MG63 (cell line): Measurements from ENCODE around the gene ZNF462. TPM values are rescaled to one million over a fixed set of nuclear protein-coding genes. Genes with fewer than 3 reads are reported as not detected.

ENCODE experiments used
- DNase-seq: peaks from one replicate; pipeline ENCODE4 v3.0.0-alpha.2; 2020
- H3K27me3 ChIP-seq: fragments of 250-450 bp; sonication (Bioruptor Pico); 2 replicates; pipeline ENCODE4 v1.5.1; 2020; ENCODE audit warnings: mild to moderate bottlenecking, moderate library complexity
- H3K36me3 ChIP-seq: fragments of 250-450 bp; sonication (Bioruptor Pico); 2 replicates; pipeline ENCODE4 v1.5.1; 2020; ENCODE audit warnings: mild to moderate bottlenecking, moderate library complexity
- H3K4me3 ChIP-seq: fragments of 250-450 bp; sonication (Bioruptor Pico); 2 replicates; pipeline ENCODE4 v1.5.1; 2020; ENCODE audit warnings: mild to moderate bottlenecking, moderate library complexity
- H3K9me3 ChIP-seq: fragments of 250-450 bp; sonication (Bioruptor Pico); 2 replicates; pipeline ENCODE4 v1.5.1; 2020; ENCODE audit warnings: mild to moderate bottlenecking, moderate library complexity
- total RNA-seq: library from RNA; depleted of rRNA; stranded (reverse); fragments of >200 nt; shearing (Covaris generic); gene quantifications from 2 replicates; pipeline ENCODE4 v1.2.3, GENCODE V29; 2014; ENCODE audit warnings: low replicate concordance

Gene ZNF462
- total RNA-seq, 1 experiment from 2014 or later: 6.8 TPM

GRCh38 chr9:106877345-106877744, 14.4 kb downstream of the ZNF462 start:
- Histone ChIP-seq H3K36me3 (no peaks in the 10 kb centered on the region), H3K27me3 (no peaks in the 10 kb centered on the region), H3K9me3 (no peaks in the 10 kb centered on the region), H3K4me3 (no peak overlapping the region)
- no peak for DNase-seq

DNA sequence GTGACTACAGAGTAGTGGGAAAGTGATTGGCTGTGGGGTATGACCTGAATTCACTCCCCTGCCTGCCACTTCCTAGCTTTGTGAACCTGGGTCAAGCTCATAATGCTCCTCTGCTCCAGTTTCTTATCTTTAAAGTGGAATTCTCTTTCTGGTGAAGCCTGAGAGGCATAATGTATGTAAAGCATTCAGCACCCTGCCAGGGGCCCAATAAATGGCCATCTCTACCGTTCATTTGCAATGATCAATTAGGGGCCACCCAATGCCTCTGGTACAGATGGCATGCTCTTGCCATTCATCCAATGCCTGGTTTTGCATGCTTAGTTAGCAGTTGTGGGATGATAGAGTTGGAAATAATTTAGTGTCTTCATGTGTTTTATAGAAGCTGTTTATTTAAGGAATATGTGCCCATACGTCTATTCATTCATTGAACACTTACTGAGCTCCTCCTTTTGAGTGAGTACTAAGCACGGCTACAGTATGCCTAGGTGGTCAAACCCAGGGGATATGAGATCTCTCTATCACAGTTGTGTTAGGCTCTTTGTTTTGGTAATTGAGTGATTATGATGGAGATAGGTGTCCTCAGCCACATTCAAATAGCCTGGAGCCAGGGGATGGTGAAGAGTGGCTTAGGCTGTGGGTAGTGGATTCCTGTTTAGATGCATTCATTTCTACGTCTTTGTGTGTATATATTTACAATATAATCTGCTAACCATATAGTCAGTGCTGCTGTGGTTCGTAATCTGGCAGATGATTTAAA, 15.3 kb downstream of the ZNF462 start:
- H3K36me3 ChIP-seq: no peaks in the 10 kb centered on the region
- H3K9me3 ChIP-seq: no peaks in the 10 kb centered on the region
- no peaks in the 10 kb centered on the region for H3K27me3 ChIP-seq
- no peak for DNase-seq
- no peak overlapping the region for H3K4me3 ChIP-seq

- Histone ChIP-seq H3K27me3 (no peaks in the 10 kb centered on the region), H3K36me3 (no peaks in the 10 kb centered on the region), H3K4me3 (no peak overlapping the region)
Measured at GRCh38 chr9:106878934-106879333, 16.0 kb downstream of the ZNF462 start.

GRCh38 chr9:106879439-106879882, 16.5 kb downstream of the ZNF462 start:
- Histone ChIP-seq H3K9me3 (no peaks in the 10 kb centered on the region), H3K4me3 (no peak overlapping the region), H3K36me3 (no peaks in the 10 kb centered on the region), H3K27me3 (no peaks in the 10 kb centered on the region)
- DNase-seq: no peak

More at GRCh38 chr9:106878934-106879333, 16.0 kb downstream of the ZNF462 start:
- no peaks in the 10 kb centered on the region for H3K9me3 ChIP-seq
- peak; percentile 94 for DNase-seq

- Histone ChIP-seq H3K9me3 (no peaks in the 10 kb centered on the region), H3K36me3 (no peaks in the 10 kb centered on the region), H3K4me3 (no peak overlapping the region), H3K27me3 (no peaks in the 10 kb centered on the region)
- DNase-seq: no peak
Measured at GRCh38 chr9:106880081-106880480, 17.1 kb downstream of the ZNF462 start.

- DNase-seq: peak; percentile 87
- Histone ChIP-seq H3K36me3 (no peaks in the 10 kb centered on the region), H3K4me3 (no peak overlapping the region), H3K27me3 (no peaks in the 10 kb centered on the region), H3K9me3 (no peaks in the 10 kb centered on the region)
Measured at GRCh38 chr9:106880863-106881262, 17.9 kb downstream of the ZNF462 start.

- no peaks in the 10 kb centered on the region; the same call in 1 of the 2 replicates for H3K36me3 ChIP-seq
- no peak overlapping the region for H3K4me3 ChIP-seq
- no peaks in the 10 kb centered on the region for H3K27me3 ChIP-seq
- no peaks in the 10 kb centered on the region for H3K9me3 ChIP-seq
- no peak for DNase-seq
Measured at GRCh38 chr9:106883030-106883429, 20.1 kb downstream of the ZNF462 start.

DNA sequence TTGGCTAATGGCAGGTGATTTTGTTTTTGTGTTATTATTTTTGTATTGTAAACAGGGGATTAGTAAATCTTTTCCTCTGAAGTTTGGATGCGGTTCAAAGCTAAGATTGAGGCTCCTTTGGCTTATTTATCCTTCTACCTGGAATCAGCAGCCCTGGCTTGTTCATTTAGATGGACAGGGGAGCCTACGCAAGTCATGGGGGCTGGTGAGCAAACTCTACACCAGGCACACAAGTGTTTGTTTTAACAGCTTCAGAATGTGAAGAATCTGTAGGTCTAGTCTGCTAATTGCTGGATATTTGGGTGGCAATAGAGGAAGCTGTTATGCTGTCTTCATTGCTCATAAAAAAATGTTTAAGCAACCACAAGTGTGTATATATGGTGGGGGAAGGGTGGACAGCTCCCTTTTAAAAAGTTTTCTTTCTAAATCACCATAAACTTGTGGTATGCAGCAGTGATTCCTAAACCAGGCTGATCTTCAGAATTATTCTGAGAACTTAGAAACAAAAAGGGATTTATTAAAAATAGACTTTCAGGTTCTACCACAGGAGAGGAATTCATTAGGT, 20.7 kb downstream of the ZNF462 start:
- no peaks in the 10 kb centered on the region for H3K27me3 ChIP-seq
- H3K36me3 ChIP-seq: no peaks in the 10 kb centered on the region; the same call in 1 of the 2 replicates
- no peaks in the 10 kb centered on the region for H3K9me3 ChIP-seq
- DNase-seq: no peak
- no peak overlapping the region for H3K4me3 ChIP-seq

- Histone ChIP-seq H3K36me3 (no peaks in the 10 kb centered on the region; the same call in 1 of the 2 replicates), H3K4me3 (no peak overlapping the region), H3K27me3 (no peaks in the 10 kb centered on the region), H3K9me3 (no peaks in the 10 kb centered on the region)
- peak; percentile 84 for DNase-seq
Measured at GRCh38 chr9:106885451-106885850, 22.5 kb downstream of the ZNF462 start.

DNA sequence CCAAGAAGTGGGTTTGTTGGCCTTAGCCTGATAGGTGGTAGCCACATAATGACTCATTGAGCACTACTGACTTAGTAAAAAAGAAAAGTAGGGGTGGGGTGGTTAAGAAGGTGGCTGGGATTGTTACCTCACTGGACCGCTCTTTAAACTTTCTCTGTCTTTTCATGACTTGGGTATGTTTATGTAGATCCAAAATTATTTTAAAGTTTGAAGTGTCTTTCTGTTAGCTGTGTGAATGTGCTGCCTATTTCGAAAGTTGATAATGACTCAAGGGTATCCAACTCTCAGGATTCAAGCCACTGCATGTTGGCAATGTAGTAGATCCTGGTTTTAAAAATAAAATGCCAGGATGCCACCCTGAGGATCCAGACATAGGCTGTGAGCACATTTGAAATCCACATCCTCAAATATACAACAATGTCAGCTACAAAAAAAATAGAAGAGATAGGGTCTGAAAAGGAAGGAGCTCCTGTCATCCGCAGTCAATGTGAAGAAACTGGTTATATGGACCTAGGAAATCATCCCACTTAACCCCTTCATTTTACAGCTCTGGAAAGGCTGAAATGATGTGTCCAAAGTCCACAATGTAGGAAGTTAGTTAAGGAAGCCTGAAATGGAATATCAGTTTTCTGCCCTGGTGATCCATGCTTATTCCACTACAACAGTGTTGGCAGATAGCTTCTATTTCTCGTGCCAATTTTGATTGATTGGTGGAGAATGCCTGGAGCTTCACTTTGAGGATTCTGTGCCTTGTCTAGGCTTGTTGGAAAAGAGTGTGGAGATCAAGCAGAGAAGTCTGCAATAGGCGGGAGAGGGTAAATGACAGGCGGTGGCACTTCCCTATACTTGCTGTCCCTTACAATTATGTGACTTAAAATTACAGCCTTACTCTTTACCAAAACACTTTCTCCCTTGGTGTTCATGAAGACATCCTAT, 23.4 kb downstream of the ZNF462 start:
- H3K27me3 ChIP-seq: no peaks in the 10 kb centered on the region
- DNase-seq: no peak
- no peaks in the 10 kb centered on the region; the same call in 1 of the 2 replicates for H3K36me3 ChIP-seq

DNA sequence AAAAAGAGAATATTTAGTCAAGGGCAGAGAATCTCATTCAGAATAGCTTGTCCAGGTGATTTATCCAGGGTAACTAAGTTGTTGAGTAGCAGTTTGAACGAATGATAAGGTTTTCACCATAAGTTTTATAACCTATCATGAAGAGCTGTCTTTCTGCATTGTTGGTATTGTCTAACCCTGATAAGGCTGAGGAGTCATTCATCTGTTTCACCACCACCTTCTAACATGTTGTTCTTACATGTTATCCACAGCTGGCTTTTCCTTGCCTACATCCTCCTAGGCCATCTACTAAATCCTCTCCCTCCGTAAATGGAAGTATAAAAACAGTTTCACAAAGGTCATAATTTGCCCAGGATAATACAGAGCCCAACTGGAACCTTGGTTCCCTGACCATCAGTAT, 24.1 kb downstream of the ZNF462 start:
- no peak overlapping the region for H3K4me3 ChIP-seq
- no peaks in the 10 kb centered on the region; the same call in 1 of the 2 replicates for H3K36me3 ChIP-seq
- no peaks in the 10 kb centered on the region for H3K9me3 ChIP-seq
- DNase-seq: no peak
- no peaks in the 10 kb centered on the region for H3K27me3 ChIP-seq

More for the DNA sequence above, 23.4 kb downstream of the ZNF462 start:
- no peaks in the 10 kb centered on the region for H3K9me3 ChIP-seq
- H3K4me3 ChIP-seq: no peak overlapping the region

GRCh38 chr9:106889061-106889590, 26.2 kb downstream of the ZNF462 start:
- no peak overlapping the region for H3K4me3 ChIP-seq
- H3K36me3 ChIP-seq: no peaks in the 10 kb centered on the region; the same call in 1 of the 2 replicates
- DNase-seq: no peak
- no peaks in the 10 kb centered on the region for H3K27me3 ChIP-seq
- H3K9me3 ChIP-seq: no peaks in the 10 kb centered on the region

- H3K27me3 ChIP-seq: no peaks in the 10 kb centered on the region
- DNase-seq: no peak
Measured at GRCh38 chr9:106890608-106891007, 27.6 kb downstream of the ZNF462 start.

DNA sequence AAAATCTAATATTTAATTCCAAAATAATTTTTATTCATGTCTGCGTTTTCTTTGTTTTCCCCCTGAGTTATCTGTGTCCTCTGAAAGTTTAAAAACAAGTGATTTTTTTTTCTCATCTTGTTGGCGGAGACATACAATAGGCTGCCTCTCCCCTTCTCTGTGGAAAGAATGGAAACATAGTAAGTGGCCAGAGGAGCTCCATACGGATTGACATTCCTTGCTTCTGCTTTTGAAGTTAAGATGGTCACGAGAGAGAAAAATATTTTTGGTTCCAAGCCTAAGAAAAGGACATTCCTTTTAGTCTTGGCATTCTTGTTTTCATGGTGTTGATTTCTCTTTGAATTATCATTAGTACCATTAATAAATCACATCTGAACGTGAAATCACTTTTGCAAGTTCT, 28.3 kb downstream of the ZNF462 start:
- Histone ChIP-seq H3K4me3 (no peak overlapping the region), H3K27me3 (no peaks in the 10 kb centered on the region), H3K36me3 (no peaks in the 10 kb centered on the region; the same call in none of the 2 replicates), H3K9me3 (no peaks in the 10 kb centered on the region)
- DNase-seq: no peak

More at GRCh38 chr9:106890608-106891007, 27.6 kb downstream of the ZNF462 start:
- Histone ChIP-seq H3K9me3 (no peaks in the 10 kb centered on the region), H3K36me3 (no peaks in the 10 kb centered on the region; the same call in none of the 2 replicates), H3K4me3 (no peak overlapping the region)

DNA sequence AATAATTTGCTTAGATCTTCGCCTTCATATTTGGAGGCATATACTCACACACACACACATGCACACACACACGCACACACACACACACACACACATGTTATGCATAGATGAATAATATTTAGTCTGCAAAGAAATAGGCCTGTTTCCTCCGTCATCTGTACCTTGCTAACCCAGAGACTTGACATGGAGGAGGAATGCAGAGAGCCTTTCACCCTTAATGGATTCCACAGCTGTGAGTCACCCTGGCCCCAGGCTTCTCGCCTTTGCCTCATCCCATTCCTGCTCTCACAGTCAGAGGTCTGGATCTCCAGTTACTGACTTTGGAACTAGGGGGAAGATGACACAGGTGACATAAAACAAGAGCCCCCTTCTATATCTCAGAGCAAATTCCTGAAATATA, 29.7 kb downstream of the ZNF462 start:
- peak; percentile 92 for DNase-seq
- H3K36me3 ChIP-seq: no peaks in the 10 kb centered on the region; the same call in none of the 2 replicates
- H3K4me3 ChIP-seq: no peak overlapping the region
- no peaks in the 10 kb centered on the region for H3K9me3 ChIP-seq
- no peaks in the 10 kb centered on the region for H3K27me3 ChIP-seq

- no peaks in the 10 kb centered on the region for H3K9me3 ChIP-seq
- H3K4me3 ChIP-seq: no peak overlapping the region
- H3K36me3 ChIP-seq: no peaks in the 10 kb centered on the region; the same call in 1 of the 2 replicates
- no peaks in the 10 kb centered on the region for H3K27me3 ChIP-seq
- peak; percentile 42 for DNase-seq
Measured at GRCh38 chr9:106893088-106893487, 30.1 kb downstream of the ZNF462 start.
